MM.1S (cell line): Measurements from ENCODE around the gene PHKA2.

ENCODE experiments used
- DNase-seq: peaks from one replicate; pipeline ENCODE4 v3.0.0-alpha.2; 2015
- H2AFZ ChIP-seq: fragments of 300-600 bp; sonication (generic); 2 replicates; pipeline ENCODE4 v1.6.0; 2016; ENCODE audit warnings: antibody characterized with exemption, low read length
- H3F3A ChIP-seq: fragments of 300-600 bp; sonication (generic); 2 replicates; pipeline ENCODE4 v1.6.1; 2016; ENCODE audit warnings: mild to moderate bottlenecking, antibody characterized with exemption, low read length, moderate library complexity, mixed read lengths; ENCODE audit not compliant: insufficient read depth
- H3K27ac ChIP-seq: fragments of 300-600 bp; sonication (generic); 2 replicates; pipeline ENCODE4 v1.5.1; 2016; ENCODE audit warnings: mild to moderate bottlenecking, low read length
- H3K27me3 ChIP-seq: fragments of 300-600 bp; sonication (generic); replicated peaks from 2 replicates; pipeline ENCODE4 v1.6.0; 2016; ENCODE audit warnings: low read length; ENCODE audit not compliant: insufficient read depth
- H3K36me3 ChIP-seq: fragments of 300-600 bp; sonication (generic); replicated peaks from 2 replicates; pipeline ENCODE4 v1.6.1; 2016; ENCODE audit warnings: mild to moderate bottlenecking, low read length, mixed read lengths; ENCODE audit not compliant: insufficient read depth
- H3K4me1 ChIP-seq: fragments of 300-600 bp; sonication (generic); 2 replicates; pipeline ENCODE4 v1.6.1; 2016; ENCODE audit warnings: low read length, mixed read lengths
- H3K4me2 ChIP-seq: fragments of 300-600 bp; sonication (generic); 2 replicates; pipeline ENCODE4 v1.6.0; 2016; ENCODE audit warnings: low read depth, low read length
- H3K4me3 ChIP-seq: fragments of 300-600 bp; sonication (generic); 2 replicates; pipeline ENCODE4 v1.5.1; 2016; ENCODE audit warnings: low read length, mixed read lengths
- H3K79me2 ChIP-seq: fragments of 300-600 bp; sonication (generic); 2 replicates; pipeline ENCODE4 v1.6.1; 2016; ENCODE audit warnings: mixed run types, low read length, mixed read lengths
- H3K9ac ChIP-seq: fragments of 300-600 bp; sonication (generic); 2 replicates; pipeline ENCODE4 v1.6.1; 2016; ENCODE audit warnings: low read length, mixed read lengths
- H3K9me2 ChIP-seq: fragments of 300-600 bp; sonication (generic); replicated peaks from 2 replicates; pipeline ENCODE4 v1.6.1; 2016; ENCODE audit warnings: mild to moderate bottlenecking, low read length, mixed read lengths; ENCODE audit not compliant: insufficient read depth
- H3K9me3 ChIP-seq: fragments of 300-600 bp; sonication (generic); replicated peaks from 2 replicates; pipeline ENCODE4 v1.6.1; 2016; ENCODE audit warnings: mild to moderate bottlenecking, low read length, mixed read lengths; ENCODE audit not compliant: insufficient read depth
- H4K20me1 ChIP-seq: fragments of 300-600 bp; sonication (generic); 2 replicates; pipeline ENCODE4 v1.6.1; 2016; ENCODE audit warnings: mild to moderate bottlenecking, low read length, moderate library complexity, mixed read lengths; ENCODE audit not compliant: insufficient read depth
- CTCF ChIP-seq: fragments of 300-600 bp; sonication (generic); IDR thresholded peaks from 2 replicates; pipeline ENCODE4 v1.5.1; 2016; ENCODE audit warnings: antibody characterized with exemption, low read length, mixed read lengths
- EZH2 ChIP-seq: fragments of 300-600 bp; sonication (generic); optimal IDR thresholded peaks from 2 replicates; pipeline ENCODE3; 2017; ENCODE audit warnings: low read depth, mild to moderate bottlenecking, antibody characterized with exemption, low read length, mixed read lengths
- EZH2phosphoT487 ChIP-seq: fragments of 300-600 bp; sonication (generic); IDR thresholded peaks from 2 replicates; pipeline ENCODE4 v1.6.1; 2018; ENCODE audit warnings: antibody characterized with exemption, low read length

Gene PHKA2

GRCh38 chrX:19003756-19004155, 19.8 kb upstream of the PHKA2 start:
- Histone ChIP-seq H3K4me2 (no peak overlapping the region), H3K9me3 (no peaks in the 10 kb centered on the region), H3K9ac (no peak overlapping the region), H3K9me2 (no peaks in the 10 kb centered on the region), H3K36me3 (no peaks in the 10 kb centered on the region), H3K4me3 (no peak overlapping the region), H3K27ac (no peak overlapping the region), H4K20me1 (no peaks in the 10 kb centered on the region), H3K79me2 (no peaks in the 10 kb centered on the region), H3K27me3 (no peaks in the 10 kb centered on the region), H3K4me1 (no peaks in the 10 kb centered on the region), H2AFZ (no peak overlapping the region), H3F3A (no peaks in the 10 kb centered on the region)
- DNase-seq, result no peak
- TF ChIP-seq EZH2phosphoT487, result no peak
- no peak for TF ChIP-seq CTCF
- no peak for TF ChIP-seq EZH2

GRCh38 chrX:18998653-18999052, 14.7 kb upstream of the PHKA2 start:
- no peaks in the 10 kb centered on the region for H3F3A ChIP-seq
- no peak overlapping the region for H3K9ac ChIP-seq
- H3K79me2 ChIP-seq, result no peaks in the 10 kb centered on the region
- DNase-seq, result no peak
- no peaks in the 10 kb centered on the region for H3K9me2 ChIP-seq
- no peak overlapping the region for H3K27ac ChIP-seq
- no peaks in the 10 kb centered on the region for H3K4me1 ChIP-seq
- no peaks in the 10 kb centered on the region for H3K27me3 ChIP-seq
- no peaks in the 10 kb centered on the region for H4K20me1 ChIP-seq
- no peak overlapping the region for H2AFZ ChIP-seq
- H3K4me2 ChIP-seq, result no peak overlapping the region
- H3K36me3 ChIP-seq, result no peaks in the 10 kb centered on the region
- TF ChIP-seq EZH2phosphoT487, result no peak
- no peak for TF ChIP-seq EZH2
- TF ChIP-seq CTCF, result no peak
- no peaks in the 10 kb centered on the region for H3K9me3 ChIP-seq
- H3K4me3 ChIP-seq, result no peak overlapping the region

- TF ChIP-seq CTCF, result no peak
- no peaks in the 10 kb centered on the region for H3K9me2 ChIP-seq
- H4K20me1 ChIP-seq, result no peaks in the 10 kb centered on the region
- H3K9ac ChIP-seq, result no peak overlapping the region
- H3F3A ChIP-seq, result no peaks in the 10 kb centered on the region
- H2AFZ ChIP-seq, result no peak overlapping the region
- no peaks in the 10 kb centered on the region for H3K27me3 ChIP-seq
- no peak overlapping the region for H3K4me2 ChIP-seq
- no peaks in the 10 kb centered on the region for H3K9me3 ChIP-seq
- no peak for DNase-seq
- H3K36me3 ChIP-seq, result no peaks in the 10 kb centered on the region
- no peaks in the 10 kb centered on the region for H3K4me1 ChIP-seq
- H3K79me2 ChIP-seq, result no peaks in the 10 kb centered on the region
- H3K27ac ChIP-seq, result no peak overlapping the region
- no peak overlapping the region for H3K4me3 ChIP-seq
Observed at GRCh38 chrX:18997916-18998315, 14.0 kb upstream of the PHKA2 start.

- H3K27ac ChIP-seq, result no peak overlapping the region
- H3K4me1 ChIP-seq, result no peaks in the 10 kb centered on the region
- H3K9me2 ChIP-seq, result no peaks in the 10 kb centered on the region
- H3K36me3 ChIP-seq, result no peaks in the 10 kb centered on the region
- H3K27me3 ChIP-seq, result no peaks in the 10 kb centered on the region
- no peak overlapping the region for H3K4me2 ChIP-seq
- no peak for TF ChIP-seq EZH2
- TF ChIP-seq EZH2phosphoT487, result no peak
- TF ChIP-seq CTCF, result no peak
- no peaks in the 10 kb centered on the region for H4K20me1 ChIP-seq
- DNase-seq, result no peak
- H2AFZ ChIP-seq, result no peak overlapping the region
- no peaks in the 10 kb centered on the region for H3F3A ChIP-seq
- no peaks in the 10 kb centered on the region for H3K79me2 ChIP-seq
- no peak overlapping the region for H3K4me3 ChIP-seq
- no peaks in the 10 kb centered on the region for H3K9me3 ChIP-seq
- no peak overlapping the region for H3K9ac ChIP-seq
Observed at GRCh38 chrX:18996536-18996935, 12.6 kb upstream of the PHKA2 start.
